BE2C (cell line): ENCODE data around the gene OPCML.

ENCODE experiments used
- DNase-seq: peaks from one replicate; pipeline ENCODE4 v3.0.0-alpha.2; 2020
- H3K27me3 ChIP-seq: fragments of 250-450 bp; sonication (Bioruptor Pico); 2 replicates; pipeline ENCODE4 v1.5.1; 2020; ENCODE audit warnings: mild to moderate bottlenecking
- H3K36me3 ChIP-seq: fragments of 250-450 bp; sonication (Bioruptor Pico); 2 replicates; pipeline ENCODE4 v1.5.1; 2020; ENCODE audit warnings: mild to moderate bottlenecking
- H3K4me1 ChIP-seq: fragments of 250-450 bp; sonication (Bioruptor Pico); 2 replicates; pipeline ENCODE4 v1.5.1; 2020
- H3K4me3 ChIP-seq: 2 replicates; pipeline ENCODE4 v1.5.1; 2011; ENCODE audit warnings: low read depth, low read length
- H3K9me3 ChIP-seq: fragments of 250-450 bp; sonication (Bioruptor Pico); 2 replicates; pipeline ENCODE4 v1.5.1; 2020
- CTCF ChIP-seq: IDR thresholded peaks from 2 replicates; pipeline ENCODE4 v1.5.1; 2012; ENCODE audit warnings: mild to moderate bottlenecking, low read depth, low read length

The OPCML gene

GRCh38 chr11:132367293-132367692, 1165.0 kb downstream of the OPCML start:
- Histone ChIP-seq H3K4me1 (no peaks in the 10 kb centered on the region), H3K4me3 (no peak overlapping the region), H3K36me3 (no peaks in the 10 kb centered on the region), H3K27me3 (no peaks in the 10 kb centered on the region), H3K9me3 (no peaks in the 10 kb centered on the region)
- no peak for DNase-seq
- TF ChIP-seq CTCF = no peak

GRCh38 chr11:132365650-132366049, 1166.7 kb downstream of the OPCML start:
- no peak for TF ChIP-seq CTCF
- Histone ChIP-seq H3K4me3 (no peak overlapping the region), H3K36me3 (no peaks in the 10 kb centered on the region), H3K9me3 (no peaks in the 10 kb centered on the region), H3K4me1 (no peaks in the 10 kb centered on the region), H3K27me3 (no peaks in the 10 kb centered on the region)
- DNase-seq = no peak
